ENCODE measurements around the gene SPINK4.

DNA sequence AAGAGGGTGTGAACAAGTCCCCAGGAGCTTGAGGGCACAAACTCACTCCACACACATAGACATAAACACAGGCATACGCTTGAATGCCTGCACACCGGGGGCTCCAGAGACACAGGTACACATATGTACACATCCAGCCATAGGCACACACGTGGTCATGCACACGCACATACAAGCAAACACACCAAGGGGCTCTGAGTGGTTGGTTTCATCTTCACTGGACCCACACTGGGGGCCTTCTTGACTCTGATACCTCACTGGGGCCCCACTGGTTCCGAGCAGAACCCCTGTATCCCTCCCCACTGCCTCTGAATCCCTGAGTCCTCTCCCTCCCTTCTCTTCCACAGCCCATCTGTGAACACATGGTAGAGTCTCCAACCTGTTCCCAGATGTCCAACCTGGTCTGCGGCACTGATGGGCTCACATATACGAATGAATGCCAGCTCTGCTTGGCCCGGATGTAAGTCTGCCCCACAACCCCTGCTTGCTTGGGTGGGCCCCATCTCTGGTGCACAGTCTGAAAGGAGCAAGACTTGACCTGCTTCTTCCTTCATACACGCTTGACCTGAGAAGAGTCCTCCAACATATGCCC, 6.4 kb downstream of the SPINK4 start:
- TF ChIP-seq, protein P1, sequence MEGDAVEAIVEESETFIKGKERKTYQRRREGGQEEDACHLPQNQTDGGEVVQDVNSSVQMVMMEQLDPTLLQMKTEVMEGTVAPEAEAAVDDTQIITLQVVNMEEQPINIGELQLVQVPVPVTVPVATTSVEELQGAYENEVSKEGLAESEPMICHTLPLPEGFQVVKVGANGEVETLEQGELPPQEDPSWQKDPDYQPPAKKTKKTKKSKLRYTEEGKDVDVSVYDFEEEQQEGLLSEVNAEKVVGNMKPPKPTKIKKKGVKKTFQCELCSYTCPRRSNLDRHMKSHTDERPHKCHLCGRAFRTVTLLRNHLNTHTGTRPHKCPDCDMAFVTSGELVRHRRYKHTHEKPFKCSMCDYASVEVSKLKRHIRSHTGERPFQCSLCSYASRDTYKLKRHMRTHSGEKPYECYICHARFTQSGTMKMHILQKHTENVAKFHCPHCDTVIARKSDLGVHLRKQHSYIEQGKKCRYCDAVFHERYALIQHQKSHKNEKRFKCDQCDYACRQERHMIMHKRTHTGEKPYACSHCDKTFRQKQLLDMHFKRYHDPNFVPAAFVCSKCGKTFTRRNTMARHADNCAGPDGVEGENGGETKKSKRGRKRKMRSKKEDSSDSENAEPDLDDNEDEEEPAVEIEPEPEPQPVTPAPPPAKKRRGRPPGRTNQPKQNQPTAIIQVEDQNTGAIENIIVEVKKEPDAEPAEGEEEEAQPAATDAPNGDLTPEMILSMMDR (optimal IDR thresholded peaks at IDR 0.05 in 1 of 3, IDR thresholded peaks at IDR 0.05 in 1 of 3, conservative IDR thresholded peaks at IDR 0.05 in 1 of 3; ENCODE audit: extremely low read depth in 1 of 3, insufficient read depth in 2 of 3, low read length in 3 of 3), result no peak
- no peak for TF ChIP-seq EZH2 (IDR thresholded peaks at IDR 0.05; ENCODE audit: low read length)
